Stimulated activated memory B cell treated with anti-CD40 and anti-IgM and Interleukin-4, amounts not matched to agents 10 μg/mL and 1 μg/mL and 100 μg/mL, for 72 hours (primary cell): ENCODE results near the gene PCDHB11.
A peak's percentile ranks its signal among the peaks of the same experiment; 100 is the strongest.
"Not testable (repeated sequence)": the region's sequence is repeated elsewhere in the genome, so short reads cannot be mapped to it uniquely, and the experiment has no call there.

Experiments
- ATAC-seq: fragments of 150-1000 bp; cut with Tn5 transposase; 2 replicates; pipeline ENCODE4 v1.10.0; 2021
- H3K27ac Mint-ChIP-seq: one replicate; pipeline ENCODE4 v1.8.0; 2022; ENCODE audit warnings: mild to moderate bottlenecking, mixed read lengths
- H3K27me3 Mint-ChIP-seq: one replicate; pipeline ENCODE4 v1.8.0; 2022; ENCODE audit warnings: mixed read lengths
- H3K36me3 Mint-ChIP-seq: one replicate; pipeline ENCODE4 v1.8.0; 2022; ENCODE audit warnings: mixed read lengths
- H3K4me1 Mint-ChIP-seq: one replicate; pipeline ENCODE4 v1.8.0; 2022; ENCODE audit warnings: mixed read lengths
- H3K4me3 Mint-ChIP-seq: one replicate; pipeline ENCODE4 v1.8.0; 2022; ENCODE audit warnings: mild to moderate bottlenecking, moderate library complexity, mixed read lengths
- H3K9me3 Mint-ChIP-seq: one replicate; pipeline ENCODE4 v1.8.0; 2022; ENCODE audit warnings: mixed read lengths

Gene PCDHB11

GRCh38 chr5:141199359-141200235 is at the start of gene PCDHB11:
Gene PCDHB11 (plus strand): TSS chr5:141199627. CDS start chr5:141199775, 148 bp downstream.
- ATAC-seq, result no peak
- H3K36me3 Mint-ChIP-seq, result no peaks in the 10 kb centered on the region
- H3K27ac Mint-ChIP-seq, result no peak within 1 kb of the TSS
- no peaks in the 10 kb centered on the region for H3K4me1 Mint-ChIP-seq
- peaks cover 6% of the 10 kb centered on the region for H3K9me3 Mint-ChIP-seq
- H3K4me3 Mint-ChIP-seq, result no peak within 1 kb of the TSS
- peaks cover 18% of the 10 kb centered on the region for H3K27me3 Mint-ChIP-seq

- Mint-ChIP-seq H3K4me3 (peak within 1 kb of the TSS; percentile 31), H3K27ac (no peak within 1 kb of the TSS), H3K4me1 (peaks cover 12% of the 10 kb centered on the region), H3K9me3 (peaks cover 5% of the 10 kb centered on the region), H3K27me3 (peaks cover 38% of the 10 kb centered on the region), H3K36me3 (no peaks in the 10 kb centered on the region)
- no peak for ATAC-seq
Observed at GRCh38 chr5:141149812-141150211, 49.6 kb upstream of the PCDHB11 start, which contains the start of gene PCDHB6. Gene PCDHB6 (plus strand): TSS chr5:141150057. CDS start chr5:141150258, 201 bp downstream.

- Mint-ChIP-seq H3K4me3 (no peak overlapping the region), H3K9me3 (peaks cover 5% of the 10 kb centered on the region), H3K27ac (no peak overlapping the region), H3K4me1 (peaks cover 12% of the 10 kb centered on the region), H3K36me3 (no peaks in the 10 kb centered on the region), H3K27me3 (peaks cover 35% of the 10 kb centered on the region)
- no peak for ATAC-seq
Observed at GRCh38 chr5:141150224-141150992, 49.0 kb upstream of the PCDHB11 start.

- H3K27me3 Mint-ChIP-seq, result peaks cover 39% of the 10 kb centered on the region
- no peak overlapping the region for H3K27ac Mint-ChIP-seq
- ATAC-seq, result no peak
- no peak overlapping the region for H3K4me3 Mint-ChIP-seq
- H3K4me1 Mint-ChIP-seq, result peaks cover 10% of the 10 kb centered on the region
- peaks cover 5% of the 10 kb centered on the region for H3K9me3 Mint-ChIP-seq
- H3K36me3 Mint-ChIP-seq, result no peaks in the 10 kb centered on the region
Observed at GRCh38 chr5:141150993-141151325, 48.5 kb upstream of the PCDHB11 start.

GRCh38 chr5:141151632-141152031 is 47.8 kb upstream of the PCDHB11 start:
- not testable (repeated sequence) for ATAC-seq, H3K27ac Mint-ChIP-seq, H3K4me1 Mint-ChIP-seq, H3K4me3 Mint-ChIP-seq, H3K36me3 Mint-ChIP-seq, H3K9me3 Mint-ChIP-seq
- H3K27me3 Mint-ChIP-seq, result peaks cover 46% of the 10 kb centered on the region

GRCh38 chr5:141152096-141152495 is 47.3 kb upstream of the PCDHB11 start:
- not testable (repeated sequence) for H3K4me3 Mint-ChIP-seq, H3K9me3 Mint-ChIP-seq, ATAC-seq, H3K36me3 Mint-ChIP-seq, H3K27ac Mint-ChIP-seq, H3K4me1 Mint-ChIP-seq
- H3K27me3 Mint-ChIP-seq, result peaks cover 50% of the 10 kb centered on the region

GRCh38 chr5:141155540-141156374 is 43.7 kb upstream of the PCDHB11 start:
- no peak for ATAC-seq
- no peak overlapping the region for H3K27ac Mint-ChIP-seq
- H3K4me3 Mint-ChIP-seq, result no peak overlapping the region
- H3K27me3 Mint-ChIP-seq, result peaks cover 42% of the 10 kb centered on the region
- no peaks in the 10 kb centered on the region for H3K36me3 Mint-ChIP-seq
- peaks cover 5% of the 10 kb centered on the region for H3K9me3 Mint-ChIP-seq
- no peaks in the 10 kb centered on the region for H3K4me1 Mint-ChIP-seq

GRCh38 chr5:141157356-141157755 is 42.1 kb upstream of the PCDHB11 start:
- not testable (repeated sequence) for H3K4me1 Mint-ChIP-seq, ATAC-seq, H3K4me3 Mint-ChIP-seq, H3K9me3 Mint-ChIP-seq, H3K27ac Mint-ChIP-seq, H3K36me3 Mint-ChIP-seq
- peaks cover 38% of the 10 kb centered on the region for H3K27me3 Mint-ChIP-seq

- not testable (repeated sequence) for H3K36me3 Mint-ChIP-seq, H3K4me3 Mint-ChIP-seq, H3K9me3 Mint-ChIP-seq, H3K4me1 Mint-ChIP-seq, H3K27ac Mint-ChIP-seq, ATAC-seq
- H3K27me3 Mint-ChIP-seq, result peaks cover 33% of the 10 kb centered on the region
Observed at GRCh38 chr5:141157901-141158300, 41.5 kb upstream of the PCDHB11 start.

- Mint-ChIP-seq H3K36me3 (no peaks in the 10 kb centered on the region), H3K27ac (no peak within 1 kb of the TSS), H3K4me3 (no peak within 1 kb of the TSS), H3K27me3 (peaks cover 30% of the 10 kb centered on the region), H3K4me1 (no peaks in the 10 kb centered on the region), H3K9me3 (peaks cover 3% of the 10 kb centered on the region)
- ATAC-seq, result no peak
Observed at GRCh38 chr5:141172381-141173204, 26.8 kb upstream of the PCDHB11 start, which contains the start of gene PCDHB7. Gene PCDHB7 (plus strand): TSS chr5:141172644. CDS start chr5:141172836, 192 bp downstream.

GRCh38 chr5:141174291-141175104 is 24.9 kb upstream of the PCDHB11 start:
- not testable (repeated sequence) for H3K4me1 Mint-ChIP-seq, H3K36me3 Mint-ChIP-seq, H3K27ac Mint-ChIP-seq, H3K4me3 Mint-ChIP-seq, ATAC-seq, H3K9me3 Mint-ChIP-seq
- peaks cover 12% of the 10 kb centered on the region for H3K27me3 Mint-ChIP-seq

GRCh38 chr5:141175933-141176332 is 23.5 kb upstream of the PCDHB11 start:
- H3K27ac Mint-ChIP-seq, result no peak overlapping the region
- no peaks in the 10 kb centered on the region for H3K9me3 Mint-ChIP-seq
- no peaks in the 10 kb centered on the region for H3K36me3 Mint-ChIP-seq
- peaks cover 6% of the 10 kb centered on the region for H3K27me3 Mint-ChIP-seq
- no peak for ATAC-seq
- H3K4me1 Mint-ChIP-seq, result no peaks in the 10 kb centered on the region
- no peak overlapping the region for H3K4me3 Mint-ChIP-seq

- not testable (repeated sequence) for ATAC-seq, H3K4me3 Mint-ChIP-seq, H3K9me3 Mint-ChIP-seq, H3K36me3 Mint-ChIP-seq, H3K27ac Mint-ChIP-seq, H3K4me1 Mint-ChIP-seq
- peaks cover 13% of the 10 kb centered on the region for H3K27me3 Mint-ChIP-seq
Observed at GRCh38 chr5:141177577-141178191, 21.7 kb upstream of the PCDHB11 start, which contains the start of gene PCDHB8. Gene PCDHB8 (plus strand): TSS chr5:141177790. CDS start chr5:141178035, 245 bp downstream.
